GM19025 (cell line): ENCODE measurements around the gene RGL2.

Experiments
- ATAC-seq: cut with Tn5 transposase; IDR thresholded peaks from one replicate; pipeline ENCODE4 v1.9.1; 2021; ENCODE audit warnings: mild to moderate bottlenecking, low read depth, moderate library complexity; ENCODE audit not compliant: unreplicated experiment

Gene RGL2

GRCh38 chr6:33247977-33248642 lies 50.6 kb downstream of the RGL2 start:
- no peak for ATAC-seq

GRCh38 chr6:33243476-33243875 lies 55.3 kb downstream of the RGL2 start:
- no peak for ATAC-seq

GRCh38 chr6:33241968-33242367 lies 56.8 kb downstream of the RGL2 start:
- ATAC-seq: no peak
